GM21515 (cell line): ENCODE results near the gene SMARCA4.
"Not testable (repeated sequence)": the region's sequence is repeated elsewhere in the genome, so short reads cannot be mapped to it uniquely, and the experiment has no call there.

Source experiments
- ATAC-seq: cut with Tn5 transposase; IDR thresholded peaks from one replicate; pipeline ENCODE4 v1.9.1; 2021; ENCODE audit not compliant: unreplicated experiment

Gene SMARCA4

DNA sequence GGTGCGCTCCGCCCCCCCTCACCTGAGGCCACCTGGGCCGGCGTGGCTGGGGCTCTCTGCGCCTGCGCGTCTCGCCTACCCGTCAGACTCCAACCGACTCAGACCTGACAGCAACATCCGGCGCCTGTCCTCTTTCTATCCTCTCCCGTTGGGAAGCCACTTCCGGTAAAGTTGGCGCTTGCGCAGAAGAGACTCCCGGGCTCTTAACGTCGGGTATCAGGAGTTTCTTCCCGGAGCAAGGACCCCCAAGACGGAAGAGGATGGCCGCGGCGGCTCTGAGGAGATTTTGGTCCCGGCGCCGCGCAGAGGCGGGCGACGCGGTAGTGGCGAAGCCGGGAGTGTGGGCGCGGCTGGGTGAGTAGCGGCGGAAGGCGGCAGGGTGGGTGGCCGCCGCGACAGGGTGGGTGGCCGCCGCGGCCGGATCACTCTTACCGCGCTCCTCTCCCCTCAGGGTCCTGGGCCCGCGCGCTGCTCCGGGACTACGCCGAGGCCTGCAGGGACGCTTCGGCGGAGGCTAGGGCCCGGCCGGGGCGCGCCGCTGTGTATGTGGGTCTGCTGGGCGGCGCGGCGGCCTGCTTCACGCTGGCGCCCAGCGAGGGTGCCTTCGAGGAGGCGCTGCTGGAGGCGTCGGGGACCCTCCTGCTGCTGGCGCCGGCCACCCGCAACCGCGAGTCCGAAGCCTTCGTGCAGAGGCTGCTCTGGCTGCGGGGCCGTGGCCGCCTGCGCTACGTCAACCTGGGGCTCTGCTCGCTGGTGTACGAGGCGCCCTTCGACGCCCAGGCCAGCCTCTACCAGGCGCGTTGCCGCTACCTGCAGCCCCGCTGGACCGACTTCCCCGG, 32.0 kb upstream of the SMARCA4 start, which contains the start of the genes TIMM29 and YIPF2:
Gene TIMM29, plus strand, starts transcription at position 249 of the 839 bp plus-strand sequence. Its CDS starts 12 bp downstream, at position 261.
Gene YIPF2, minus strand, starts transcription at position 77 of the 839 bp plus-strand sequence. CDS start 229 bp downstream, outside the sequence.
- peak; percentile 68 for ATAC-seq

GRCh38 chr19:10929402-10929794, 31.4 kb upstream of the SMARCA4 start:
- ATAC-seq: no peak

DNA sequence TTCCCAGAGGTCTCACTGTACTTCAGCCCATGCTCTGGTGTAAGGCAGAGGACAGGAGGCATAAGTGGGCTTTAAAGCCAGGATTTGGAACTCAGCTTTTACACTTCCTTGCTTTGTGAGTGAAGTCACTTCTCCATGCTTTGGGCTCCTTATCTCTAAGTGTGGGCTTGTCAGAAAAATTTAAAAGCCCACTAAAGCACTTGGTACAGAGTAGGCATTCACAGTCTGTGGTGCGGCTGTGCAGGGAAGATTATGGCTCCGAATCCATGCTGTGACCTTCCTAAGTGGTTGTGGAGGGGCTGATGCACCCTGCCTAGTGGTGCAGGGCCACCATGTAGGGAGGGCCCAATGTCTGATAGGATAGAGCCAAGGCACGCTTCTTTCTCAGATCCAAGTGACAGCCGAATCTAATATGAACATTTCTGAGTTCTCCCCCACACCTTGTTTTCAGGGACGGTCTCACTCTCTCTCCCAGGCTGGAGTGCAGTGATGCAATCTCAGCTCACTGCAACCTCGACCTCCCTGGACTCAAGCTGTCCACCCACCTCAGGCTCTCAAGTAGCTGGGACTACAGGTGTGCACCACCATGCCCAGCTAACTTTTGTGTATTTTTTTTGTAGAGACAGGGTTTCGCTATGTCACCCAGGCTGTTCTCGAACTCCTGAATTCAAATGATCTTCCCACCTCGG, 25.3 kb upstream of the SMARCA4 start:
- no peak for ATAC-seq

DNA sequence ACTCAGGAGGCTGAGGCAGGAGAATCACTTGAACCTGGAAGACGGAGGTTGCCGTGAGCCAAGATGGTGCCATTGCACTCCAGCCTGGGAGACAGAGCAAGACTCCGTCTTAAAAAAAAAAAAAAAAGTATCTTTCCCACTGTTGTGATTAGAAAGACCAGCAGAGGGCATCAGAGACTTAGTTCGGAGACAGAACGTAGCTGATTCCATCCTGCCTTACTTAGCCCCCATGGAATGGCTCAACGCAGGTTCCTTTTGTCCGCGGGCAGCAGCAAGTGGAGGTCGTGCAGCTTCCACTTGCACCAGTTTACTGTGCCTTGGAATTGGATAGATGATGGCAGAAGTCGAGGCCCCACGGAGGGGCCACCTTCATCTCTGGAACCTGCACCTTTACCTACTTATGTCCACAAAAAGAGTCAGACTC, 24.2 kb upstream of the SMARCA4 start:
- no peak for ATAC-seq

- ATAC-seq: not testable (repeated sequence)
Observed at GRCh38 chr19:10941649-10942048, 19.2 kb upstream of the SMARCA4 start.

GRCh38 chr19:10943412-10943811, 17.4 kb upstream of the SMARCA4 start:
- ATAC-seq: not testable (repeated sequence)

GRCh38 chr19:10945264-10945663, 15.6 kb upstream of the SMARCA4 start:
- no peak for ATAC-seq

- ATAC-seq: no peak
Observed at GRCh38 chr19:10946958-10947657, 13.7 kb upstream of the SMARCA4 start.

DNA sequence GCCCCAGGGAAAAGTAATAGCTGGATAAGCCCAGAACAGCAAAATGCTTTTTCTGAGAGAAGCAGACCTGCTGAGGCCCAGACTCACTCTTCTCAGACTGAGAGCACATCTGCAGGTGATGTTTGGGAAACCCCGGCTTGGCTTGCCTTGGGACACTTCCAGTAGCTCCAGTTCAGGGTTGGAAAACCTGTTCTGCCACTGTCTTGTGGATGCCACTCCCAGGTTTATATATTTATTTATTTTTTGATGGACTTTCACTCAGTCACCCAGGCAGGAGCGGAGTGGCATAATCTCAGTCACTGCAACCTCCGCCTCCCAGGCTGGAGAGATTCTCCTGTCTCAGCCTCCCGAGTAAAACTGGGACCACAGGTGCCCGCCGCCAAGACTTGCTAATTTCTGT, 8.0 kb upstream of the SMARCA4 start:
- no peak for ATAC-seq

- ATAC-seq: not testable (repeated sequence)
Observed at GRCh38 chr19:10959277-10959968, 1.4 kb upstream of the SMARCA4 start.

- peak; percentile 20 for ATAC-seq
Observed at GRCh38 chr19:10961073-10961860, 437 bp downstream of the SMARCA4 start.

GRCh38 chr19:10962863-10963262, 2.0 kb downstream of the SMARCA4 start:
- ATAC-seq: no peak

DNA sequence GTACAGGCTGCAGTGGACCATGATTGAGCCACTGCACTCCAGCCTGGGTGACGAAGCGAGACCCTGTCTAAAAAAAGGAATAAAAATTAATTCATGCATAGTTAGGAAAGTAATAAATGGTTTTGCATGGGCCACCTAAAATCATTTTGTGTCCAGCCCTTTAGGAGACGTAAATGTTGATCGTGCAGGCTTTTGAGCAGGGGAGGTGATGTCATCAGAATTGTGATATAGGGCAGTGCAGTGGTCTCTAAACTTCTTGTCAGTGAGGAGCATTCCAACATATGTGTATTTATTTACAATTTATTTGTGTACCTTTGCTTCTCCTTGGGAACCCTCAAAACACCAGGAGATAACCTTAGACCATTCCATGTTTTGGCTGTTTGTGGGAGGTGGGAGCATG, 3.0 kb downstream of the SMARCA4 start:
- ATAC-seq: no peak

DNA sequence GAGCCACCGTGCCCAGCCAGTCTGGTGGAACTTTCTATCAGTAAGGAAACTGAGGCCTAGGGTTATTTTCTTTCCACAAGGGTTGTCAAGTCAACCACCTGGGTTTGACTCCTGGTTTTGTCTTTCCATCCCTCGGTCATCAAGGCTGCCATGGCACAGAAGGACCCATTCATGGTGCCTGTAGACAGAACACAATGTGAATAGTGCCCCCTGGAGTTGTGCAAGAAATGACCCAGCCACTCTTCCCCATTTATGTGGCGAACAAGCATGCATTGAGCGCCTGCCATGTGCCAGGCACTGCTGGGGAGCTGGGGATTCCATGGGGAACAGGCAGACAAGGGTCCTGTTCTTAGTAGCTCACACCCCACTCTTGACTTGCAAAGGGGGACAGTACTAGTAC, 4.1 kb downstream of the SMARCA4 start:
- no peak for ATAC-seq

- no peak for ATAC-seq
Observed at GRCh38 chr19:10965398-10965797, 4.6 kb downstream of the SMARCA4 start.

GRCh38 chr19:10966809-10967208, 6.0 kb downstream of the SMARCA4 start:
- ATAC-seq: no peak

GRCh38 chr19:10968527-10969135, 7.8 kb downstream of the SMARCA4 start:
- ATAC-seq: no peak

DNA sequence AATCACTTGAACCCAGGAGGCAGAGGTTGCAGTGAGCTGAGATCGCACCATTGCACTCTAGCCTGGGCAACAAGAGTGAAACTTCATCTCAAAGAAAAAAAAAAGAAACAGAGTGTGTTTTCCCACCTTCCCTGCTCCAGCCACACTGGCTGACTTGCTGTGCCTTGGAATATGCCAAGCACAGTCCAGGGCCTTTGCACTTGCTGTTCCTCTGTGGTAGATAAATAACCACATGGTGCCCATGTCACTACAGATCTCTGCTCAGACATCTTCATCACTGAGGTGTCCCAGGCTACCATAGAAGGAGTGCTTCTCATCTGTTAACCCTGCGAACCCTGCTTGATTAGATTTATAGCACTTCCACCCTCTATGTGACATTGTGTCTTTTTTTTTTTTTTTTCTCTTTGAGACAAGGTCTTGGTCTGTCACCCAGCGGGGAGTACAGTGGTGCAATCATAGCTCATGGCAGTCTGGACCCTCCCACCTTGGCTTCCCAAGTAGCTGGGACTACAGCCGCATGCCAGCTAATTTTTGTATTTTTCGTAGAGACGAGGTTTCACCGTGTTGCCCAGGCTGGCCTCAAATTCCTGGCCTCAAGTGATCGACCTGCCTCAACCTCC, 10.4 kb downstream of the SMARCA4 start:
- ATAC-seq: no peak
